ENCODE results near the gene PLOD2.

GRCh38 chr3:146177519-146177918 lies 16.5 kb upstream of the PLOD2 start:
- TF ChIP-seq CTCF (IDR thresholded peaks at IDR 0.05; ENCODE audit: low read length) (no peak), EZH2 (optimal IDR thresholded peaks at IDR 0.05; ENCODE audit: low read depth, low read length) (no peak)
